Neural cell (in vitro differentiated cells): ENCODE measurements around the gene ENKD1.

ENCODE experiments used
- CTCF ChIP-seq: fragments of 450-650 bp; IDR thresholded peaks from 2 replicates; pipeline ENCODE4 v1.5.1; 2014; ENCODE audit warnings: antibody characterized with exemption, mild to moderate bottlenecking, moderate library complexity; ENCODE audit not compliant: poor library complexity, severe bottlenecking
- EP300 ChIP-seq: fragments of 450-650 bp; conservative IDR thresholded peaks from 2 replicates; pipeline ENCODE4 v1.6.1; 2014; ENCODE audit warnings: antibody characterized with exemption, mild to moderate bottlenecking, moderate library complexity; ENCODE audit not compliant: poor library complexity, severe bottlenecking
- EZH2 ChIP-seq: fragments of 200-600, 300-800 bp; shearing (Covaris generic), sonication (generic); IDR thresholded peaks from 2 replicates; pipeline ENCODE4 v1.6.1; 2014; ENCODE audit warnings: antibody characterized with exemption, low read length, borderline replicate concordance, mild to moderate bottlenecking; ENCODE audit not compliant: insufficient read depth, poor library complexity, severe bottlenecking
- MXI1 ChIP-seq: fragments of 450-650 bp; conservative IDR thresholded peaks from 2 replicates; pipeline ENCODE4 v1.6.1; 2014; ENCODE audit warnings: antibody characterized with exemption, mild to moderate bottlenecking; ENCODE audit not compliant: poor library complexity, severe bottlenecking
- POLR2AphosphoS5 ChIP-seq: IDR thresholded peaks from 2 replicates; pipeline ENCODE4 v1.6.1; 2012
- RAD21 ChIP-seq: fragments of 450-650 bp; conservative IDR thresholded peaks from 2 replicates; pipeline ENCODE4 v1.6.1; 2014; ENCODE audit warnings: antibody characterized with exemption, mild to moderate bottlenecking, moderate library complexity
- REST ChIP-seq: IDR thresholded peaks from 2 replicates; pipeline ENCODE4 v1.6.1; 2012; ENCODE audit warnings: borderline replicate concordance
- SMC3 ChIP-seq: fragments of 450-650 bp; conservative IDR thresholded peaks from 2 replicates; pipeline ENCODE4 v1.6.1; 2014; ENCODE audit warnings: antibody characterized with exemption, mild to moderate bottlenecking, moderate library complexity; ENCODE audit not compliant: poor library complexity
- TAF1 ChIP-seq: IDR thresholded peaks from 2 replicates; pipeline ENCODE4 v1.6.1; 2012; ENCODE audit warnings: low read depth

GRCh38 chr16:67677712-67678111 is 11.2 kb upstream of the ENKD1 start:
- TF ChIP-seq CTCF = no peak
- no peak for TF ChIP-seq POLR2AphosphoS5
- no peak for TF ChIP-seq RAD21
- TF ChIP-seq TAF1 = no peak
- no peak for TF ChIP-seq EZH2
- TF ChIP-seq EP300 = no peak
- TF ChIP-seq REST = no peak
- no peak for TF ChIP-seq SMC3
- no peak for TF ChIP-seq MXI1
